ENCODE measurements around the gene MAD1L1. TPM values are rescaled to one million over a fixed set of nuclear protein-coding genes. Genes with fewer than 3 reads are reported as not detected.

MAD1L1 gene
- polyA plus RNA-seq, 4 donors, result 12.3 to 21.7 (median 18.1) TPM

- no peaks in the 10 kb centered on the region for H3K4me1 ChIP-seq (ENCODE audit: control insufficient read depth in 3 of 3, insufficient read depth in 2 of 3, low read depth in 1 of 3, low read length in 2 of 3)
- DNase-seq, result no peak
These were observed 326.5 kb downstream of the MAD1L1 start for GRCh38 chr7:1906087-1906830.

GRCh38 chr7:1902231-1902855 is 330.4 kb downstream of the MAD1L1 start:
- Histone ChIP-seq H3K27ac (ENCODE audit: low read depth in 1 of 3, low read length in 2 of 3) (no peak overlapping the region), H3K4me3 (ENCODE audit: low read depth in 1 of 3, low read length in 3 of 3) (no peak overlapping the region), H3K9me3 (ENCODE audit: control insufficient read depth in 2 of 2, insufficient read depth in 1 of 2, low read depth in 1 of 2, low read length in 1 of 2) (no peaks in the 10 kb centered on the region), H3K4me1 (ENCODE audit: control insufficient read depth in 3 of 3, insufficient read depth in 2 of 3, low read depth in 1 of 3, low read length in 2 of 3) (no peaks in the 10 kb centered on the region), H3K27me3 (ENCODE audit: control insufficient read depth in 3 of 3, insufficient read depth in 3 of 3, low read length in 3 of 3) (no peaks in the 10 kb centered on the region), H3K36me3 (ENCODE audit: control insufficient read depth in 3 of 3, insufficient read depth in 2 of 3, low read depth in 1 of 3, low read length in 3 of 3) (peaks cover 0 to 8% (median 0%) of the 10 kb centered on the region in 3 donors)
- FAIRE-seq (no peak), DNase-seq (no peak)
- WGBS, 3 donors, result 87 to 94% (median 91%) methylated on average over 26 of the region's 26 CpGs

More at GRCh38 chr7:1906087-1906830, 326.5 kb downstream of the MAD1L1 start:
- Histone ChIP-seq H3K27me3 (ENCODE audit: control insufficient read depth in 3 of 3, insufficient read depth in 3 of 3, low read length in 3 of 3) (no peaks in the 10 kb centered on the region), H3K4me3 (ENCODE audit: low read depth in 1 of 3, low read length in 3 of 3) (no peak overlapping the region), H3K9me3 (ENCODE audit: control insufficient read depth in 2 of 2, insufficient read depth in 1 of 2, low read depth in 1 of 2, low read length in 1 of 2) (no peaks in the 10 kb centered on the region), H3K27ac (ENCODE audit: low read depth in 1 of 3, low read length in 2 of 3) (no peak overlapping the region), H3K36me3 (ENCODE audit: control insufficient read depth in 3 of 3, insufficient read depth in 2 of 3, low read depth in 1 of 3, low read length in 3 of 3) (peaks cover 0 to 2% (median 0%) of the 10 kb centered on the region in 3 donors)
- WGBS, 3 donors, result 95 to 96% (median 96%) methylated on average over 24 to 25 of the region's 25 CpGs
- no peak for FAIRE-seq

- WGBS, 3 donors, result 92 to 95% (median 93%) methylated on average over 16 to 18 of the region's 18 CpGs
- no peak overlapping the region for H3K27ac ChIP-seq (ENCODE audit: low read depth in 1 of 3, low read length in 2 of 3)
- no peaks in the 10 kb centered on the region for H3K4me1 ChIP-seq (ENCODE audit: control insufficient read depth in 3 of 3, insufficient read depth in 2 of 3, low read depth in 1 of 3, low read length in 2 of 3)
- no peak overlapping the region for H3K4me3 ChIP-seq (ENCODE audit: low read depth in 1 of 3, low read length in 3 of 3)
- H3K9me3 ChIP-seq (ENCODE audit: control insufficient read depth in 2 of 2, insufficient read depth in 1 of 2, low read depth in 1 of 2, low read length in 1 of 2), result no peaks in the 10 kb centered on the region
- H3K36me3 ChIP-seq (ENCODE audit: control insufficient read depth in 3 of 3, insufficient read depth in 2 of 3, low read depth in 1 of 3, low read length in 3 of 3), result peaks cover 0 to 13% (median 0%) of the 10 kb centered on the region in 3 donors
- DNase-seq (no peak), FAIRE-seq (no peak)
- H3K27me3 ChIP-seq (ENCODE audit: control insufficient read depth in 3 of 3, insufficient read depth in 3 of 3, low read length in 3 of 3), result no peaks in the 10 kb centered on the region
These were observed 331.1 kb downstream of the MAD1L1 start for GRCh38 chr7:1901431-1902210.

- no peak for DNase-seq
These were observed 331.9 kb downstream of the MAD1L1 start for GRCh38 chr7:1900847-1901246.

GRCh38 chr7:1899951-1900762 is 332.6 kb downstream of the MAD1L1 start:
- Histone ChIP-seq H3K36me3 (ENCODE audit: control insufficient read depth in 3 of 3, insufficient read depth in 2 of 3, low read depth in 1 of 3, low read length in 3 of 3) (peaks cover 0 to 23% (median 0%) of the 10 kb centered on the region in 3 donors), H3K9me3 (ENCODE audit: control insufficient read depth in 2 of 2, insufficient read depth in 1 of 2, low read depth in 1 of 2, low read length in 1 of 2) (no peaks in the 10 kb centered on the region), H3K27me3 (ENCODE audit: control insufficient read depth in 3 of 3, insufficient read depth in 3 of 3, low read length in 3 of 3) (no peaks in the 10 kb centered on the region), H3K4me1 (ENCODE audit: control insufficient read depth in 3 of 3, insufficient read depth in 2 of 3, low read depth in 1 of 3, low read length in 2 of 3) (no peaks in the 10 kb centered on the region), H3K4me3 (ENCODE audit: low read depth in 1 of 3, low read length in 3 of 3) (no peak overlapping the region), H3K27ac (ENCODE audit: low read depth in 1 of 3, low read length in 2 of 3) (no peak overlapping the region)
- WGBS, 3 donors, result 87 to 94% (median 93%) methylated on average over 34 of the region's 34 CpGs
- no peak for DNase-seq
- FAIRE-seq, result no peak

More at GRCh38 chr7:1900847-1901246, 331.9 kb downstream of the MAD1L1 start:
- H3K4me3 ChIP-seq (ENCODE audit: low read depth in 1 of 3, low read length in 3 of 3), result no peak overlapping the region
- peaks cover 0 to 17% (median 0%) of the 10 kb centered on the region in 3 donors for H3K36me3 ChIP-seq (ENCODE audit: control insufficient read depth in 3 of 3, insufficient read depth in 2 of 3, low read depth in 1 of 3, low read length in 3 of 3)
- no peak overlapping the region for H3K27ac ChIP-seq (ENCODE audit: low read depth in 1 of 3, low read length in 2 of 3)
- 92 to 94% (median 93%) methylated on average over 13 of the region's 13 CpGs for WGBS, 3 donors
- H3K9me3 ChIP-seq (ENCODE audit: control insufficient read depth in 2 of 2, insufficient read depth in 1 of 2, low read depth in 1 of 2, low read length in 1 of 2), result no peaks in the 10 kb centered on the region
- no peak for FAIRE-seq
- H3K4me1 ChIP-seq (ENCODE audit: control insufficient read depth in 3 of 3, insufficient read depth in 2 of 3, low read depth in 1 of 3, low read length in 2 of 3), result no peaks in the 10 kb centered on the region
- no peaks in the 10 kb centered on the region for H3K27me3 ChIP-seq (ENCODE audit: control insufficient read depth in 3 of 3, insufficient read depth in 3 of 3, low read length in 3 of 3)

- H3K4me1 ChIP-seq (ENCODE audit: control insufficient read depth in 3 of 3, insufficient read depth in 2 of 3, low read depth in 1 of 3, low read length in 2 of 3), result no peaks in the 10 kb centered on the region
- H3K27ac ChIP-seq (ENCODE audit: low read depth in 1 of 3, low read length in 2 of 3), result no peak overlapping the region
- DNase-seq (no peak), FAIRE-seq (no peak)
- peaks cover 0 to 27% (median 0%) of the 10 kb centered on the region in 3 donors for H3K36me3 ChIP-seq (ENCODE audit: control insufficient read depth in 3 of 3, insufficient read depth in 2 of 3, low read depth in 1 of 3, low read length in 3 of 3)
- no peak overlapping the region for H3K4me3 ChIP-seq (ENCODE audit: low read depth in 1 of 3, low read length in 3 of 3)
- H3K27me3 ChIP-seq (ENCODE audit: control insufficient read depth in 3 of 3, insufficient read depth in 3 of 3, low read length in 3 of 3), result no peaks in the 10 kb centered on the region
- 82 to 94% (median 91%) methylated on average over 14 of the region's 14 CpGs for WGBS, 3 donors
- H3K9me3 ChIP-seq (ENCODE audit: control insufficient read depth in 2 of 2, insufficient read depth in 1 of 2, low read depth in 1 of 2, low read length in 1 of 2), result no peaks in the 10 kb centered on the region
These were observed 333.5 kb downstream of the MAD1L1 start for GRCh38 chr7:1899196-1899595.

GRCh38 chr7:1898628-1899185 is 334.0 kb downstream of the MAD1L1 start:
- DNase-seq (no peak), FAIRE-seq (no peak)
- Histone ChIP-seq H3K9me3 (ENCODE audit: control insufficient read depth in 2 of 2, insufficient read depth in 1 of 2, low read depth in 1 of 2, low read length in 1 of 2) (no peaks in the 10 kb centered on the region), H3K27me3 (ENCODE audit: control insufficient read depth in 3 of 3, insufficient read depth in 3 of 3, low read length in 3 of 3) (no peaks in the 10 kb centered on the region), H3K27ac (ENCODE audit: low read depth in 1 of 3, low read length in 2 of 3) (no peak overlapping the region), H3K4me3 (ENCODE audit: low read depth in 1 of 3, low read length in 3 of 3) (no peak overlapping the region), H3K36me3 (ENCODE audit: control insufficient read depth in 3 of 3, insufficient read depth in 2 of 3, low read depth in 1 of 3, low read length in 3 of 3) (peaks cover 0 to 29% (median 0%) of the 10 kb centered on the region in 3 donors), H3K4me1 (ENCODE audit: control insufficient read depth in 3 of 3, insufficient read depth in 2 of 3, low read depth in 1 of 3, low read length in 2 of 3) (no peaks in the 10 kb centered on the region)
- 87 to 91% (median 90%) methylated on average over 22 to 24 of the region's 24 CpGs for WGBS, 3 donors
